CD14-positive monocyte (primary cell): ENCODE data around the gene RFX4. TPM values are rescaled to one million over a fixed set of nuclear protein-coding genes. Genes with fewer than 3 reads are reported as not detected.
"Not testable (repeated sequence)": the region's sequence is repeated elsewhere in the genome, so short reads cannot be mapped to it uniquely, and the experiment has no call there.

Experiments used
- DNase-seq, 3 donors: peaks; one replicate each; pipeline ENCODE4 v3.0.0-alpha.2; 2011 to 2022
- H2AFZ ChIP-seq: 2 replicates; pipeline ENCODE4 v1.6.0; 2012; ENCODE audit warnings: mild to moderate bottlenecking, low read depth, low read length, inconsistent platforms; ENCODE audit not compliant: insufficient read depth, poor library complexity, severe bottlenecking
- H3K27ac ChIP-seq, 2 donors: 1 replicate in 1 of 2; 2 replicates in 1 of 2; pipeline ENCODE4 v1.5.1; 2012 to 2013; ENCODE audit warnings: low read length in 2 of 2, control low read depth in 1 of 2, inconsistent platforms in 1 of 2, low read depth in 1 of 2, mild to moderate bottlenecking in 1 of 2
- H3K27me3 ChIP-seq, 2 donors: one replicate each; pipeline versions ENCODE4 v1.6.0 to v1.6.1; 2011 to 2013; ENCODE audit warnings: low read length in 2 of 2; ENCODE audit not compliant: control insufficient read depth in 2 of 2, insufficient read depth in 2 of 2
- H3K36me3 ChIP-seq, 2 donors: replicated peaks in 1 of 2; 1 replicate in 1 of 2; 2 replicates in 1 of 2; pipeline versions ENCODE4 v1.5.1 to v1.6.1; 2012 to 2013; ENCODE audit warnings: low read length in 2 of 2, control low read depth in 1 of 2, inconsistent platforms in 1 of 2, mild to moderate bottlenecking in 1 of 2; ENCODE audit not compliant: insufficient read depth in 2 of 2, control insufficient read depth in 1 of 2
- H3K4me1 ChIP-seq, 2 donors: 1 replicate in 1 of 2; 2 replicates in 1 of 2; pipeline versions ENCODE4 v1.5.1 to v1.6.1; 2012 to 2013; ENCODE audit warnings: low read length in 2 of 2, control low read depth in 1 of 2, inconsistent platforms in 1 of 2, mild to moderate bottlenecking in 1 of 2, moderate library complexity in 1 of 2; ENCODE audit not compliant: insufficient read depth in 2 of 2, control insufficient read depth in 1 of 2
- H3K4me2 ChIP-seq: replicated peaks from 2 replicates; pipeline ENCODE3; 2012; ENCODE audit warnings: low read length, moderate library complexity, mild to moderate bottlenecking; ENCODE audit not compliant: poor library complexity, severe bottlenecking; ENCODE audit errors: extremely low read depth
- H3K4me3 ChIP-seq, 3 experiments: fragments of 200-600 bp in 1 of 3; sonication (generic) in 1 of 3; replicated peaks in 1 of 3; 1 replicate in 2 of 3; 2 replicates in 1 of 3; pipeline ENCODE4 v1.5.1; 2011 to 2013; ENCODE audit warnings: low read length in 3 of 3, mild to moderate bottlenecking in 3 of 3, control low read depth in 2 of 3, low read depth in 2 of 3, inconsistent platforms in 1 of 3, moderate library complexity in 1 of 3
- H3K79me2 ChIP-seq: 2 replicates; pipeline ENCODE4 v1.6.0; 2012; ENCODE audit warnings: mild to moderate bottlenecking, control low read depth, inconsistent platforms, low read length, moderate library complexity; ENCODE audit not compliant: insufficient read depth
- H3K9ac ChIP-seq: 2 replicates; pipeline ENCODE4 v1.6.0; 2017; ENCODE audit warnings: low read length, mild to moderate bottlenecking; ENCODE audit not compliant: insufficient read depth, poor library complexity, severe bottlenecking
- H3K9me3 ChIP-seq, 2 donors: replicated peaks in 1 of 2; 1 replicate in 1 of 2; 2 replicates in 1 of 2; pipeline versions ENCODE4 v1.5.1 to v1.6.1; 2012 to 2013; ENCODE audit warnings: low read length in 2 of 2, control low read depth in 1 of 2; ENCODE audit not compliant: control insufficient read depth in 1 of 2, insufficient read depth in 1 of 2
- H4K20me1 ChIP-seq: 2 replicates; pipeline ENCODE4 v1.6.0; 2012; ENCODE audit warnings: mild to moderate bottlenecking, low read length, control low read depth, moderate library complexity; ENCODE audit not compliant: insufficient read depth
- H3K27ac Mint-ChIP-seq, 7 donors: one replicate each; pipeline ENCODE4 v1.8.0; 2020; ENCODE audit warnings: mild to moderate bottlenecking in 7 of 7, mixed read lengths in 7 of 7, moderate library complexity in 6 of 7, inconsistent platforms in 2 of 7
- H3K27me3 Mint-ChIP-seq, 3 donors: one replicate each; pipeline ENCODE4 v1.8.0; 2021 to 2022; ENCODE audit warnings: low read depth in 3 of 3, mild to moderate bottlenecking in 3 of 3, mixed read lengths in 3 of 3, moderate library complexity in 3 of 3, inconsistent platforms in 1 of 3
- H3K36me3 Mint-ChIP-seq, 2 donors: one replicate each; pipeline ENCODE4 v1.8.0; 2020; ENCODE audit warnings: mixed read lengths in 2 of 2, inconsistent platforms in 1 of 2, mild to moderate bottlenecking in 1 of 2
- H3K4me1 Mint-ChIP-seq: one replicate; pipeline ENCODE4 v1.8.0; 2020; ENCODE audit warnings: mild to moderate bottlenecking, mixed read lengths
- H3K4me3 Mint-ChIP-seq, 2 donors: one replicate each; pipeline ENCODE4 v1.8.0; 2020; ENCODE audit warnings: mild to moderate bottlenecking in 2 of 2, mixed read lengths in 2 of 2, moderate library complexity in 1 of 2
- H3K9me3 Mint-ChIP-seq, 7 donors: one replicate each; pipeline ENCODE4 v1.8.0; 2020 to 2022; ENCODE audit warnings: mixed read lengths in 7 of 7, mild to moderate bottlenecking in 6 of 7, moderate library complexity in 6 of 7, inconsistent platforms in 2 of 7
- CTCF ChIP-seq: fragments of 200-600 bp; IDR thresholded peaks from one replicate; pipeline ENCODE4 v1.8.0; 2022; ENCODE audit warnings: antibody characterized with exemption, mild to moderate bottlenecking
- WGBS: methylation state at CpG from one replicate; pipeline ENCODE4 v1.1.5; 2013; ENCODE audit warnings: missing lambda C conversion rate; ENCODE audit not compliant: insufficient coverage; 5-methylcytosine and 5-hydroxymethylcytosine counted together
- intact Hi-C, 2 donors: fragments of 100-400 bp; cut with micrococcal nuclease; formaldehyde crosslinking; loops; one replicate each; pipeline versions ENCODE4 v1.15.0 to v1.15.1; 2023
- polyA plus RNA-seq, 3 donors: library from polyadenylated mRNA; depleted of rRNA in 1 of 3; unstranded in 2 of 3; stranded (reverse) in 1 of 3; fragments of 300-500 nt in 2 of 3; fragments of >200 nt in 1 of 3; fragmentation: Illumina TruSeq in 2 of 3; gene quantifications; 1 replicate in 2 of 3; 2 replicates in 1 of 3; pipeline ENCODE4 v1.2.3, GENCODE V29; 2012 to 2021

RFX4 gene
- polyA plus RNA-seq, 3 donors = not detected

- Mint-ChIP-seq H3K4me3 (no peak overlapping the region), H3K36me3 (no peaks in the 10 kb centered on the region), H3K27me3 (peaks cover 8 to 34% (median 12%) of the 10 kb centered on the region in 3 donors), H3K27ac (no peak overlapping the region), H3K4me1 (no peaks in the 10 kb centered on the region), H3K9me3 (peaks cover 0 to 5% (median 0%) of the 10 kb centered on the region in 7 donors)
- WGBS = 91% methylated on average over 3 of the region's 3 CpGs
- Histone ChIP-seq H3K4me2 (no peak overlapping the region), H3K27me3 (peaks cover 3% of the 10 kb centered on the region in 2 donors), H3K79me2 (no peaks in the 10 kb centered on the region), H2AFZ (no peak overlapping the region), H3K36me3 (no peaks in the 10 kb centered on the region), H3K4me3 (no peak overlapping the region), H4K20me1 (no peaks in the 10 kb centered on the region), H3K9ac (no peak overlapping the region), H3K4me1 (no peaks in the 10 kb centered on the region), H3K9me3 (no peaks in the 10 kb centered on the region), H3K27ac (no peak overlapping the region)
- intact Hi-C loops = no loop called here
- no peak for DNase-seq
- TF ChIP-seq CTCF = no peak
Measured at GRCh38 chr12:106690569-106691305, 107.9 kb downstream of the RFX4 start.

- H3K9me3 ChIP-seq, intact Hi-C loops, H3K36me3 Mint-ChIP-seq, H3K4me3 Mint-ChIP-seq, H2AFZ ChIP-seq, H3K4me1 ChIP-seq, H3K9ac ChIP-seq, H3K4me2 ChIP-seq, H3K9me3 Mint-ChIP-seq, H3K4me1 Mint-ChIP-seq, H3K36me3 ChIP-seq, H3K27ac Mint-ChIP-seq, H3K27me3 ChIP-seq, H3K4me3 ChIP-seq, DNase-seq, H3K79me2 ChIP-seq, H3K27ac ChIP-seq, H4K20me1 ChIP-seq: not testable (repeated sequence)
- WGBS = no CpG with 5 or more reads among the region's 6 CpGs
- H3K27me3 Mint-ChIP-seq = peaks cover 9 to 30% (median 11%) of the 10 kb centered on the region in 3 donors
Measured at GRCh38 chr12:106692033-106692432, 109.2 kb downstream of the RFX4 start.
